DMS114 treated with DMSO at 0.1 percent for 48 hours (cell line): Measurements from ENCODE around the gene UBR1.
"Not testable (repeated sequence)": the region's sequence is repeated elsewhere in the genome, so short reads cannot be mapped to it uniquely, and the experiment has no call there.

Experiments used
- DNase-seq: peaks from one replicate; lab custom pipeline; 2025; ENCODE audit not compliant: unreplicated experiment; lab: John Stamatoyannopoulos, UW

UBR1 gene

DNA sequence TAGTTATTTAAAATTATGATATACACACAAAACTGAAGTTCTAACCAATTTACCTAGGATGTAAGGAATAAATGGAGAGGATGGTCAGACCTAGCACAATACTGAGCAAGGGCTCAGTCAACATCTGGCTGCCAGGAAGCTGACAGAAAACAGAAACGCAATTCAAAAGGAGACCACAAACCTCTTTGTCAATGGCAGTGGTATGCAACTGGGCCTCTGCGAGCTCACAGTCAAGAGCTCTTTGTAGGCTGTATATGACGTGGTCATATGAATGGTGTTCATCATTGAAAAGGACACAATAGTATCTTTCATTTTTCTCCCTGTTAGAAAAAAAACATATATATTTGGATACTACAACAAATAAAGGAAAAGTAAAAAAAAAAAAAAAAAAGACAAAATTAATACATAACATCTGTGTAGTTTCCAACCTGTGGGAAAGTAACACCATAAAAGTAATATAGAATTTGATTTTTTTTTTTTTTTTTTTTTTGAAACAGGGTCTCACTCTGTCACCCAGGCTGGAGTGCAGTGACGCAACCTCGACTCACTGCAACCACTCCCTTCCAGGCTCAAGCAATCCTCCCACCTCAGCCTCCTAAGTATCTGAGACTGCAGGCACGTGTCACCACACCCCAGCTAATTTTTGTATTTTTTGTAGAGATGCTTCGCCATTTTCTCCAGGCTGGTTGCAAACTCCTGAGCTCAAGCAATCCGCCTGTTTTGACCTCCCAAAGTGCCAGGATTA, 37.9 kb downstream of the UBR1 start:
- no peak for DNase-seq

DNA sequence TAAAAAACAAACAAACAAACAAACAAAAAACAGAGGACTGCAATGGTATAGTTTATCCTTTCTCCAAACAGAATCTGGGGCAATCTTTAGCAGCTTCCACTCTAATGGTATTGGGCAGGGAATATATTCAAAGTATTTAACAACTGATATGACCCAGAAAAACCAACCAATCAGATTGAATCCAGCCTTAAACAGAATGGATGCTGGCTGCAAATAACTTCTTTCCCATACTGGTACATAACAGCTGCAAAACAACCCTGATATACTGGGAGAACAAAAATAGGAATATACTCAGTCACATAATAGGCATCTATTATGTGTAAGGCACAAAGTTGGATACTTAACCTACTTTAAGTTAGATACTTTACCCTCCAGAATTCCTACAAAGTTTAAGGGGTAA, 49.1 kb downstream of the UBR1 start:
- DNase-seq: no peak

DNA sequence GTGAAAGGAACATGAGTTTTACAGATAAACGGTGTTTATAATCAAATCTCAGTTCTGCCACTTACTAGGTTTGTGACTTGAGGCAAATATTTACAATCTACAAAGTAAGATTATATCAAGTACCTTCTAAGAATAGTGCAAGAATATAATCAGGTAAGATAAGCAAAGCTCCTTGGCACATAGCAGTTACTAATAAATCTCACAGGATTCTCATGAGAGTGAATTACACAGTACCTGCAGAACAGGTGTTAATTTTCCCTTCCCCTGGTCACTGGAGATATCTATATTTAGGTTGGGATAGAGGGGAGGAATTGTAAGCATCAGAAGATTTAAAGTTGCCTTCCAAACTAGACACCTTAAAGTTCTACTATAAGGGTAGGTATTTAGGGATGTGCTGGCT, 53.0 kb downstream of the UBR1 start:
- no peak for DNase-seq

DNA sequence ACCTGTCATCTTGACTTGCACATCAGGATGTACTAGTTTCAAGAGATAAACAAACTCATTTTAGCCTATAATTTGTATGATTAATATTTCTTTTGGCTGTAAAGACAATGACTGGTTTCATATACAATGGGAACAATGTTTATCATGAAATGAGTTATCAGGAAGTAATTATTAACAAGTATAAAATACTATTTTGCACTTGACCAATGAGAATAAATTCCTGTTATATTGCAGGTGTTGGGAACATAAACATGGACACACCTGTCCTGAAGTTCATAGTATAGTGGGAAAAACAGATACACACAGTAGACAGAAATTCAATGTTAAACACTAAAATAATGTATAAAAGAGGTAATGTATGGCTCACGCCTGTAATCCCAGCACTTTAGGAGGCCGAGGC, 56.9 kb downstream of the UBR1 start:
- no peak for DNase-seq

DNA sequence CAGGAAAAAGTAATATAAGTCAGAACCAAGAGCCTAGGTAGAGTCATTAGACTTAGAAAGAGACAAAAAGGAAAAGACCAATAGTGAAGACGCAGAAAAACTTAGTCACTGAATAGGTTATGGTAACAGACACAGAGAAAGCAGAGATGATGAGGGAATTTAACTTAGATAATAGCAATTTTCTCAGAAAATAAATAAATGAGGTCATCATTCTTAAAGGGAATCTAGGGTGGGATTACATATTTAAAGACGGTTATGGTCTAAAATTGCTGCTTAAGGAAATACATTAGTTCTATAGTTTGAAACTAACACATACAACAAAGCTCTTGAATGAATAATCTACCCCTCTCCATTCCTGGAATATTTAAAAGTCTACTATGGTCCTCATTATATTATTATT, 59.4 kb downstream of the UBR1 start:
- DNase-seq: no peak

DNA sequence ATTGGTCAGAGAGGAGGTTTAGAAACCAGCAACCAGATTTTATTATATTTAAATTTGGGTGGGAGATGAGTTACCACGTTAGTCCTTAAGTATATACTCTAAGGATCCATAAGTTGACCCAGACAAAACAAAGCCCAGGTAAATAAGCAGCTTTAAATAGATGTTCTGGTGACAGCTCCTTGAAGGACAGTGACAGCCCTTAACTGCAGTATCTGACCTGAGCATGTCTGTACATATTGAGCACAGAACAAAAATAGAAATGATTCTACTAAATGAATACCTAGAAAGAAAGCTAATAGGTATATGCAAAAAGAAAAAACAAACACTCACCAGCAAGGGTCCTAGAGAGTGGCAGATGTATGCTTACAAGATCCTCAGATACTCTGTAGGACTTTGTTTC, 63.0 kb downstream of the UBR1 start:
- no peak for DNase-seq

DNA sequence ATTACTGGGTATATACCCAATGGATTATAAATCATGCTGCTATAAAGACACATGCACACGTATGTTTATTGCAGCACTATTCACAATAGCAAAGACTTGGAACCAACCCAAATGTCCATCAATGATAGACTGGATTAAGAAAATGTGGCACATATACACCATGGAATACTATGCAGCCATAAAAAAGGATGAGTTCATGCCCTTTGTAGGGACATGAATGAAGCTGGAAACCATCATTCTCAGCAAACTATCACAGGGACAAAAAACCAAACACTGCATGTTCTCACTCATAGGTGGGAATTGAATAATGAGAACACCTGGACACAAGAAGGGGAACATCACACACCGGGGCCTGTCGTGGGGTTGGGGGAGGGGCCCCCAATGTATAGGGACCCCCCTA, 64.8 kb downstream of the UBR1 start:
- not testable (repeated sequence) for DNase-seq

DNA sequence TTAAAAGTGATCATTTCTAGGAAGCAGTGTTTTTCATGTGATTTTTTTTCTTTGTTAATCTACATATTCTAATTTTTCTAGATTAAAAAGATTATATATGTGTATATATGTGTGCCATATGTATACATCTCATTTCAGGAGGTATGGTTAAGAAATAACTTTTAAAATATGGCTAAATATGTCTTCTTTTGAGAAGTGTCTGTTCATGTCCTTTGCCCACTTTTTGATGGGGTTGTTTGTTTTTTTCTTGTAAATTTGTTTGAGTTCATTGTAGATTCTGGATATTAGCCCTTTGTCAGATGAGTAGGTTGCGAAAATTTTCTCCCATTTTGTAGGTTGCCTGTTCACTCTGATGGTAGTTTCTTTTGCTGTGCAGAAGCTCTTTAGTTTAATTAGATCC, 70.6 kb downstream of the UBR1 start:
- not testable (repeated sequence) for DNase-seq

DNA sequence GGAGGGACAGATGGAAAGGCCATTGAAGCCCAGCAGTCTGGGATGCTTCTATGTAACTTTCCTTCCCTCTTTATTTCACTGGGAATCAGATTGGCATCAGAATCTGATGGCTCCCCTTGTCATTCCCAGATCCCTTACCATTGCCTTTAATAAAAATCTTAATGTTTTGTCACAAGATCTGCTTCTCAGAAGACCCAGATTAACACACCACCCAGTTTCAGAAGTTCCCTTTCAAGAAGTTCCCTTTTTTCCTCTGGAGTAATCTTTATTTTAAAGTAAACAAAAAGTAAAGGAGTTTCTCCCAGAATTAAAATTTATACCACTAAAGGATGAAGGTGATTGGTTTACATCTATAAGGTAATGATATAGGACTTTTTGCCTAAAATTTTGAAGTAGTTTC, 76.4 kb downstream of the UBR1 start:
- no peak for DNase-seq

DNA sequence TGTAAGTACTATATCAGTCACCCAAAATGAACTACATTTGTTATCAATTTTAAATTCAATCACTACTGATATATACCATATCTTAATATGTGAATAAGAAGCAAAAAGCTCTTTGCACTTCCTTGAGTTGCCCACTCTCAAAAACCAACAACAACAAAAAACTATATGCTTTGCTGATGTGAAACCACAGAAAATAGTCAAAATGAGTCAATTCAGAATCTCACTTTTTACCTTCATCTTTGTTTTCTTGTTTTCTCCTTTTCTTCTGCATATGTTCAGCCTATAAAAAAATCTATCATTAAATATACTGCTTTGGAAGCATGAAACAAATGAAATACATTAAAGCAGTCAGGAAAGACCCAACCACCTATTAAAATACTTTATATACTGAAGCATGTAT, 80.7 kb downstream of the UBR1 start:
- no peak for DNase-seq

DNA sequence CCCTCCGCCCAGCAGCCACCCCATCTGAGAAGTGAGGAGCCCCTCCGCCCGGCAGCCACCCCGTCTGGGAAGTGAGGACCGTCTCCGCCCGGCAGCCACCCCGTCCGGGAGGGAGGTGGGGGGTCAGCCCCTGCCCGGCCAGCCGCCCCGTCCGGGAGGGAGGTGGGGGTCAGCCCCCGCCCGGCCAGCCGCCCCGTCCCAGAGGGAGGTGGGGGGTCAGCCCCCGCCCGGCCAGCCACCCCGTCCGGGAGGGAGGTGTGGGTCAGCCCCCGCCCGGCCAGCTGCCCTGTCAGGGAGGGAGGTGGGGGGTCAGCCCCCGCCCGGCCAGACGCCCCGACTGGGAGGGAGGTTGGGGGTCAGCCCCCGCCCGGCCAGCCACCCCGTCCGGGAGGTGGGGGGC, 91.2 kb downstream of the UBR1 start:
- DNase-seq: not testable (repeated sequence)

DNA sequence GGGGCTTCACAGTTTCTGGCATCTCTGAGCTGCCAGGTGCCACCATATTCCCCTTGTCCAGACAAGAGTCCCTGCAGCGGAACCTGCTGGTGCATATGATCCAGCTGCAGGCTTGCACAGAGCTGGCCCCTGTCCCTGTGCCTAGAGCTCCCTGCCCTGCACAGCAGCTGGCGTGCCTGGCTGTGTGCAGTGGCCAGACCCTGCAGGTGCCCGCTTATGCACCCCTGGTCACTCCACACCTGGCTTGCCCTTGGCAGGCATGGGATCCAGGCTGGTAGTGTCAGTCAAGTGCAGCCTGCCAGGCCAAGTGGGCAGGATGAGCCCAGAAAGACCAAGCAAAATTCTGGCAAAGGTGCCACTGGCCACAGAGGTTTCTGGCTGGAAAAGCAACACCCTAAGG, 96.6 kb downstream of the UBR1 start:
- no peak for DNase-seq

DNA sequence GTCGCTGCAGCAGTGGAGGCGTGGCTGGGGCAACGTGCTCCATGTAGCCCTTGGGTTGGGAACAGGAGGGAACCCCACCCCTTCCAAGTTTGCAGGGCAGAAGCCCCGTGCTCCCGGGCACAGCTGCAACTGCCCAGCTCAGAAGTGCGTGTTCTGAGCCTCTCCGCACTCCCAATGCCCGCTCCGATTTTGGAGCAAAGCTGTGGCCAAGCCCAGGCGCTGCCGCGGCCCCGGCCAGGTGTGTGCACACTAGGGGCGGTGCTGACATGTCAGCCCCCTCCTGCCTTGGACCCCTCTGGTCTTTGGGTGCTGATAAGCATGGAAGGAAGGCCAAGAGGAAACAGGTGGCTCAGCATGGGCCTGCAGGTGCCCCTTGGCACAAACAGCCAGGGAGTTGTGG, 97.7 kb downstream of the UBR1 start:
- DNase-seq: no peak

DNA sequence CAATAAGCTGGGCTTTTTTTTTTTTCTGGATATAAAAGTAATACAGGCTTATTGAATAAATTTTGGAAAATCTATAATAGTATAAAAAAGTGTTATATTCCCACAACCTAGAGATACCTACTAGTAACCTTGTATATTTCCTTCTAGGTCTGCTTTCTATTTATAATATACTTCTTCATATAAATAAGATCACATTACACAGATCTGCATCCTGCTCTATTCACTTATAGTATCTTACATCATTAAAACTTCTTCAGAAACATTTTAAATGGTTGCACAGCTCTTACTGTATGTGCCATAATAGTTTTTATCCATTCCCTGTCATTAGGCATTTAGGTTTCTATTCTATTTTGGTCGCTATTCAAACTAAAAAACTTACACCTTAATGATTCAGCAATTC, 98.3 kb downstream of the UBR1 start:
- DNase-seq: no peak

DNA sequence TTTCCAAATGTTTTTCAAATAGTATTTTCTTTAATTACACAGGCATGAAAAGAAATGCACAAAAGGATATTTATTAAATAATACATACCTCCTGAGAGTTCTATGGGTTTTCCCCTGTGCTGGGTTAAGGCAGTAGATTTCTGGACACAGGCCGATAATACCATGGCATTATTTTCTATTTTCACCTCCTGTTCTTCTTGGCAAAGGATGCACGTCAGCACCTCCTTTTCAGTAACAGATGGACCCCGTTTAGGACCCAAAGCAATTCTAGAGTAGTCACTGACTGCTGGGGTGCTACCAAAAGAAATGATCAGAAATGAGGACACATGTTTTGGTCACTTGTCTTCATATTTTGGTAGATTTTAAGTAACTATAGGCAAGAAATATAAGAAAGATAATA, 98.8 kb downstream of the UBR1 start:
- DNase-seq: no peak

DNA sequence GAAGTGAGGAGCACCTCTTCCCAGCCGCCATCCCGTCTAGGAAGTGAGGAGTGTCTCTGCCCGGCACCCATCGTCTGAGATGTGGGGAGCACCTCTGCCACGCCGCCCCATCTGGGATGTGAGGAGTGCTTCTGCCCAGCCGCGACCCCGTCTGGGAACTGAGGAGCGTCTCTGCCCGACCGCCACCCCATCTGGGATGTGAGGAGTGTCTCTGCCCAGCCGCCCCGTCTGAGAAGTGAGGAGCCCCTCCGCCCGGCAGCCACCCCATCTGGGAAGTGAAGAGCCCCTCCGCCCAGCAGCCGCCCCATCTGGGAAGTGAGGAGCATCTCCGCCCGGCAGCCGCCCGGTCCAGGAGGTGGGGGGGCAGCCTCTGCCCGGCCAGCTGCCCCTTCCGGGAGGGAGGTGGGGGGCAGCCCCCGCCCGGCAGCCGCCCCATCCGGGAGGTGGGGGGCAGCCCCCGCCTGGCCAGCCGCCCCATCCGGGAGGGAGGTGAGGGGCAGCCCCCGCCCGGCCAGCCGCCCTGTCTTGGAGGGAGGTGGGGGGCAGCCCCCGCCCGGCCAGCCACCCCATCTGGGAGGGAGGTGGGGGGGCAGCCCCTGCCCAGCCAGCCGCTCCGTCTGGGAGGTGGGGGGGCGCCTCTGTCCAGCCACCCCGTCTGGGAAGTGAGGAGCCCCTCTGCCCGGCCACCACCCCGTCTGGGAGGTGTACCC, 100.8 kb downstream of the UBR1 start:
- DNase-seq: not testable (repeated sequence)

DNA sequence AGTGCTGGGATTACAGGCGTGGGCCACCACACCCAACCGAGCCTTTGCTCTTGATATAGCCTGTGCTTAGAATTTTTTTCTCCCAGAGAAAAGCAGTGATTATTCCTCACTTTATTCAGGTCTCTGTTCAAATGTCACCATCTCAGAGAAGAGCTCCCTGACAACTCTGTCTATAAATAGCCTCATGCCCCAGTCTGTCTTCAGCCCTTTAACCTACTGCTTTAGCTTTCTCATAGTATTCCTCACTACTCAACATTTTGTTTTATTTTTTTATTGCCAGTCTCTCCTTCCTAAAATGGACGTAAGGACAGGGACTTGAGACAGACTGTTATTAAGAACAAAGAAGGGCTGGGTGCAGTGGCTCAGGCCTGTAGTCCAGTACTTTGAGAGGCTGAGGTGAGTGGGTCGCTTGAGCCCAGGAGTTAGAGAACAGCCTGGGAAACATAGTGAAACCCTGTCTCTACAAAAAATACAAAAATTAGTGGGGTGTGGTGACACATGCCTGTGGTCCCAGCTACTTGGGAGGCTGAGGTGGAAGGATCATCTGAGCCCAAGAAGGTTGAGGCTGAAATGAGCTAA, 106.5 kb downstream of the UBR1 start:
- no peak for DNase-seq

DNA sequence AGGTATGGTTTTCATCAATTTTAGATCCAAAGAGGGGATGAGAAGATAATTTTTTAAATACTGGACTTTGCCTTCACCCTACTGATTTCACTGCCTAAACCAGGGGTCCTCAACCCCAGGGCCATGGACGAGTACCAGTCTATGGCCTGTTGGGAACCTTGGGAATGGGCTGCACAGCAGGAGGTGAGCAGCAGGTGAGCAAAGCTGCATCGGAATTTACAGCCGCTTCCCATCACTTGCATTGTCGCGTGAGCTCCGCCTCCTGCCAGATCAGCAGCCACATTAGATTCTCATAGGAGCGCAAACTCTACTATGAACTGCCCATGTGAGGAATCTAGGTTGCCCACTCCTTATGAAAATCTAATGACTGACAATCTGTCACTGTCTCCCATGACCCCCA, 109.0 kb downstream of the UBR1 start:
- no peak for DNase-seq

DNA sequence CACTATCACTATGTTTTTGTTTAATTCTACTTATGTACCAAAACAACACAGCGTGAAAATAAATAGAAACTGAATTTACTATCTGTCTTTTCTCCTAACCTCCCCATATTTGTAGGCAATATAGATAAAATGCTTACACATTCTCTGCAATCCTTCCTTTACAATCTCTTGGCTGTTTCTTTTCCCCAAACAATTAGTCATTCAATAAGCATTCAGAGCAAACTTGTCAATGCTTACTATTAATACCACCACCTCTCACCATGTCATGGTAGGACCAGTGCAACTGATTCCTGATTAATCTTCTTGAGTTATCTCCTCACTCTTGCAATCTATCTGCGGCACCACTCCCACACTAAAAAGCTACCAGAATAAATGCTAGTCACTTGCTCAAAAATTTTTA, 111.3 kb downstream of the UBR1 start:
- no peak for DNase-seq

DNA sequence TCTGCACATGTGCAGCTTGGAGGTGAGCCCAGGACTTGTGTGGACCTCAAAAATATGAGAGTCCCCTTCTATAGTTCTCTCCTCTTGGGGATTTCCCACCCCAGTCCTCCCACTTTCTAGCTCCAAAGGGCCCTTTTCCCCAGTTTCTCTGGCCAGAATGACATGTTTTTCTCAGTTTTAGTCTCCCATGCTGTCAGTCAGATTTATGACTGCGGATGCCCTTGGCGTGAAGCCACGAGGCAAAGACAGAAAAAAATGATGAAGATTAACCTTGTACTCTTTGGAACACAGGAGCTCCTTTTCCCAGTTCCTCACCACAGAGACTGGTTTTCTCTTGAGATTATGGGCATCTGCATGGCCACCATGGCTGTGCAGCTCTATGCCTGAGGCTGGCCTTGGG, 113.2 kb downstream of the UBR1 start:
- no peak for DNase-seq

DNA sequence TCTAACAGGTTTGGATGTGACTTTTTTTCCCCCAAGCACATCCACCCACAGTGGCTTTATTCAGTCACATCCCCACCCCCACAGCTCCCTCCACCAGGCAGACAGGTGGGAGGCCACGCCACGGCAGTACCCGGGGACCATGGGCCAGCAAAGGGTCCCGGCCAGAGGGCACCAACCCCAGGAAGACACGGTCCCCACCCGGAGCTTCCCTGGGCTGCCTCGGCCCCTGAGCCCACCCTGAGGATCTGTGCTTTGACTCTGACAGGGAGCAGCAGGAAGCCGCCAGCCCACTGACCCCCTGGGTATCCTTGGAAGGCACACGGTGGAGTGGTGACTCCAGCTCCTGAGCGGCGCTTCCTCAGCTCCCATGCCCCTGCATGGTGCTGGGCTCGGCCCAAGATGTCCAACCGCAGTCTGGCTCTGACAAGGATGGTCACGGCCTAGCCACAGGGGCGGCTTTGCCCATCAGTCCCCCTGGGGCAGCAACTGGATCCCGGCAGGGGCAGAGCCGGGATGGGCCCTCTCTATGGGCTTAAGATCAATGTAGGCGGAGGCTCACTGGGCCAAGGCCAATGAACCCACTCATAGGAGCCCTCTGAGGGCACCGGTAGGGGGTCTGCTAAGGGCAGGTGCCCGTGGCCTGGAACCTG, 119.0 kb downstream of the UBR1 start:
- no peak for DNase-seq

DNA sequence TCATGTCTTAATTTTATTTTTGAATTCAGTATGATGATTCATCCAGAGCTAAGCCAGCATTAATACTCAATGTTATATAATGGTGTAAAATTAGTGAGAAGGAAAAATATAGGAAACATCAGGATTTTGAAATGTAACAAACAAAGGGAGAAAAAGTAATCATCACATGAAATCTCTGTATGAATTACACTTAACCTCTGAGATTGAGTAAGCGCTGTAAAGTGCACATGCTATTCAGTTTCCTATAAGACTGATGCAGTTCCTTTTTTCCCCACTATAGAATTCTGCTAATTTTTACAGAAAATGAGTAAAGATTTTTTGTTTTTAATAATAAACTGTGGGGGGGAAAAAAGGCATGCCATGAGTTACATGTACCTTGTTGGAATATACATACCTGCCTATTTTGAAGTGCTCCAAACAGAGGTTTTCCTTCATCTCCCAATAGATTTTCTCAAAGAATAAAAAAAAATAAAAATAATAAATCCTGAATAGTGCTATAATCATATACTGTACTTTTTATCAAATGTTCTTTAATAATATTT, 121.3 kb downstream of the UBR1 start:
- DNase-seq: no peak
